GM23248 (cell line): ENCODE measurements around the gene ACTN1. TPM values are rescaled to one million over a fixed set of nuclear protein-coding genes. Genes with fewer than 3 reads are reported as not detected.

Source experiments
- DNase-seq: peaks from one replicate; pipeline ENCODE4 v3.0.0-alpha.2; 2015
- H2AFZ ChIP-seq: fragments of 200-600 bp; sonication (generic); 2 replicates; pipeline ENCODE4 v1.6.1; 2016; ENCODE audit warnings: antibody characterized with exemption
- H3F3A ChIP-seq: fragments of 200-600 bp; sonication (generic); 2 replicates; pipeline ENCODE4 v1.6.1; 2016; ENCODE audit warnings: mild to moderate bottlenecking, antibody characterized with exemption, mixed run types; ENCODE audit not compliant: insufficient read depth
- H3K27ac ChIP-seq: fragments of 200-600 bp; sonication (generic); 2 replicates; pipeline ENCODE4 v1.5.1; 2016; ENCODE audit warnings: mild to moderate bottlenecking
- H3K27me3 ChIP-seq: fragments of 200-600 bp; sonication (generic); replicated peaks from 2 replicates; pipeline ENCODE4 v1.6.1; 2016; ENCODE audit warnings: mild to moderate bottlenecking; ENCODE audit not compliant: insufficient read depth
- H3K36me3 ChIP-seq: fragments of 200-600 bp; sonication (generic); 2 replicates; pipeline ENCODE4 v1.6.1; 2016; ENCODE audit warnings: low read depth, mild to moderate bottlenecking
- H3K4me1 ChIP-seq: fragments of 200-600 bp; sonication (generic); 2 replicates; pipeline ENCODE4 v1.6.1; 2016; ENCODE audit warnings: mild to moderate bottlenecking; ENCODE audit not compliant: insufficient read depth
- H3K4me2 ChIP-seq: fragments of 200-600 bp; sonication (generic); one replicate; pipeline ENCODE4 v1.6.1; 2016; ENCODE audit warnings: mild to moderate bottlenecking; ENCODE audit not compliant: unreplicated experiment
- H3K4me3 ChIP-seq: fragments of 200-600 bp; sonication (generic); 2 replicates; pipeline ENCODE4 v1.5.1; 2016; ENCODE audit warnings: mild to moderate bottlenecking
- H3K79me2 ChIP-seq: fragments of 200-600 bp; sonication (generic); 2 replicates; pipeline ENCODE4 v1.6.1; 2016; ENCODE audit warnings: mild to moderate bottlenecking; ENCODE audit not compliant: insufficient read depth
- H3K9ac ChIP-seq: fragments of 200-600 bp; sonication (generic); 2 replicates; pipeline ENCODE4 v1.6.1; 2016; ENCODE audit warnings: mild to moderate bottlenecking
- H3K9me2 ChIP-seq: fragments of 200-600 bp; sonication (generic); 2 replicates; pipeline ENCODE4 v1.6.1; 2016; ENCODE audit warnings: mixed run types, mild to moderate bottlenecking, moderate library complexity; ENCODE audit not compliant: insufficient read depth
- H3K9me3 ChIP-seq: fragments of 200-600 bp; sonication (generic); one replicate; pipeline ENCODE4 v1.6.1; 2017; ENCODE audit warnings: low read depth
- H4K20me1 ChIP-seq: fragments of 200-600 bp; sonication (generic); 2 replicates; pipeline ENCODE4 v1.6.0; 2016; ENCODE audit not compliant: insufficient read depth
- EZH2 ChIP-seq: fragments of 200-600 bp; sonication (generic); IDR thresholded peaks from 2 replicates; pipeline ENCODE4 v1.6.1; 2018; ENCODE audit warnings: antibody characterized with exemption, mild to moderate bottlenecking; ENCODE audit not compliant: insufficient read depth, poor library complexity, severe bottlenecking
- EZH2phosphoT487 ChIP-seq: fragments of 200-600 bp; sonication (generic); IDR thresholded peaks from 2 replicates; pipeline ENCODE4 v1.6.1; 2018; ENCODE audit warnings: antibody characterized with exemption, moderate library complexity, mild to moderate bottlenecking, low read depth; ENCODE audit not compliant: insufficient read depth
- WGBS, 2 experiments: methylation state at CpG; one replicate each; pipeline ENCODE4 v1.1.6; 2015 to 2017; ENCODE audit warnings: low lambda C conversion rate in 2 of 2, low coverage in 1 of 2; ENCODE audit errors: missing lambda C conversion rate in 2 of 2; 5-methylcytosine and 5-hydroxymethylcytosine counted together
- in situ Hi-C: fragments of 300-500 bp; cut with MboI; formaldehyde crosslinking; loops from 2 replicates; pipeline ENCODE4 v1.15.0; 2020
- polyA plus RNA-seq: library from polyadenylated mRNA; unstranded; fragments of >200 nt; fragmentation: Nextera tagmentation; extraction: Ambion mirVana; gene quantifications from 2 replicates; pipeline ENCODE4 v1.2.1, GENCODE V29; 2016
- total RNA-seq: library from RNA; depleted of rRNA; stranded (reverse); fragments of >200 nt; shearing (Covaris generic); gene quantifications from 2 replicates; pipeline ENCODE4 v1.2.3, GENCODE V29; 2014

ACTN1 gene
- total and polyA plus RNA-seq, 2 experiments from 2014 or later: 403 to 597 TPM

DNA sequence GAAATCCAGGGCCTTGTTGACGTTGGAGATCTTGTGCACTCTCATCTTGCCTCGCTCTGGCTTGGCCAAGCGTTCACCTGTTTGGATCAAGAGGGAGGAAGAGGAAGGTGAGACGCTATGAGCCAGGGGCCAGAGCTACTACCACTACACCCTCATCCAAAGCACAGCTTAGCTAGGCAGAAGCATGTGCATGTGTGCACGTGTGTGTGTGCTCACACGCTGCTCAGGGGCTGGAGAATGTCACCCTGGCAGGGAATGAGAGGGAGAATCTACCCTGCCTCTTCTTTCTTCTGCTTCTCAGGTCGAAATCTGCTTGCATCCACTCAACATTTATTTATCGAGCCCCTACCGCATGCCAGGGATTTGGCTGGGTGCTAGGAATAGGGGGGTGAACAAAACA is 58.1 kb downstream of the ACTN1 start:
- in situ Hi-C loops: no loop called here
- TF ChIP-seq EZH2 (no peak), EZH2phosphoT487 (no peak)
- 94 to 96% methylated on average over 9 of the region's 9 CpGs for WGBS, 2 experiments
- Histone ChIP-seq H3F3A (peaks cover 74% of the 10 kb centered on the region), H3K9me2 (no peaks in the 10 kb centered on the region), H3K4me2 (no peak overlapping the region), H2AFZ (no peak overlapping the region), H3K27ac (no peak overlapping the region), H3K4me3 (no peak overlapping the region), H3K9ac (no peak overlapping the region), H3K27me3 (no peaks in the 10 kb centered on the region), H3K79me2 (peaks cover 100% of the 10 kb centered on the region), H3K4me1 (no peaks in the 10 kb centered on the region), H3K36me3 (peaks cover 71% of the 10 kb centered on the region), H4K20me1 (peaks cover 34% of the 10 kb centered on the region), H3K9me3 (no peaks in the 10 kb centered on the region)
- no peak for DNase-seq

DNA sequence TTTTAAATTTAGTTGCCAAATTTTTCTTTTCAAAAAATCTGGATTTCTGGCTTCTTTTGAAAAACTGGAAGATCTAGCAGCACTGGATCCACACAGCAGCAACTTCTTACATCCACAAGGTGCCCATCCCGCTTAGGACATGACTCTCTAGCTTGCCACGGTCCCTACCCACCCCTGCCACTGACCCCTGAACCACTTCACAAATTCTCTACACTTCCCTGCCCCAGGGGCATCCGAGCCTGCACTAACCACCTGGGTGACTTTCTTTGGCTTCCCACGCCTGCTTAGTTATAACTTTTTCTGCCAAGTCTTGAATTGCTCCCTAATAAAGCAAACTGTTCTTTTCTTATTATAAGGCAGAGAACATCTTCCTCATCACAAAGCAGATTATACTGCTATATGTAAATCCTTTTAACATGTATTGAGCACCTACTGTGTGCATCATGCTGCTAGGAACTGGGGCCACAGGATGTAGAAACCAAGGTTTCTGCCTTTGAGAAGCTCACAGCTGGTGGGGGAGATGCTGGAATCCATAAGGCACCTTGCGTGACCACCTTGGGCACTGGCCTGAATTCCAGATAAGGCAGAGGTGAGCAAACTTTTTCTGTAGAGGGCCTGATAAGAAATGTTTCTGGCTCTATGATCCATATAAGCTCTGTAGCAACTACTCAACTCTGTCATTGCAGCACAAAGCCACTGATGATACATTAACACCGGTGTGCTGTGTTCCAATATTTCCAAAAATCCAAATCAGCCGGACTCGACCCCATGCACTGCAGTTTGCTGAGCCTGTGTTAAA is 59.8 kb downstream of the ACTN1 start:
- no peak overlapping the region for H3K9ac ChIP-seq
- H3K4me1 ChIP-seq: no peaks in the 10 kb centered on the region
- WGBS, 2 experiments: 98% methylated on average over 8 of the region's 8 CpGs
- no peaks in the 10 kb centered on the region for H3K27me3 ChIP-seq
- H3F3A ChIP-seq: peaks cover 79% of the 10 kb centered on the region
- no peak overlapping the region for H2AFZ ChIP-seq
- DNase-seq: no peak
- H4K20me1 ChIP-seq: peaks cover 24% of the 10 kb centered on the region
- no peaks in the 10 kb centered on the region for H3K9me3 ChIP-seq
- H3K4me2 ChIP-seq: no peak overlapping the region
- H3K4me3 ChIP-seq: no peak overlapping the region
- no peaks in the 10 kb centered on the region for H3K9me2 ChIP-seq
- H3K79me2 ChIP-seq: peaks cover 100% of the 10 kb centered on the region
- no peak overlapping the region for H3K27ac ChIP-seq
- in situ Hi-C loops: loop anchor here (10.0 kb wide), 1 partner anchor 175 kb away; no protein-coding TSS in a partner anchor
- peaks cover 72% of the 10 kb centered on the region for H3K36me3 ChIP-seq
- TF ChIP-seq EZH2: no peak
- no peak for TF ChIP-seq EZH2phosphoT487

GRCh38 chr14:68918612-68919011 is 60.5 kb downstream of the ACTN1 start:
- Histone ChIP-seq H3K36me3 (peaks cover 71% of the 10 kb centered on the region), H3K27me3 (no peaks in the 10 kb centered on the region), H3K4me1 (no peaks in the 10 kb centered on the region), H3K9ac (no peak overlapping the region), H3K9me3 (no peaks in the 10 kb centered on the region), H3K9me2 (no peaks in the 10 kb centered on the region), H3K4me2 (no peak overlapping the region), H4K20me1 (peaks cover 24% of the 10 kb centered on the region), H3F3A (peaks cover 78% of the 10 kb centered on the region), H2AFZ (no peak overlapping the region), H3K27ac (no peak overlapping the region), H3K4me3 (no peak overlapping the region), H3K79me2 (peaks cover 100% of the 10 kb centered on the region)
- no peak for TF ChIP-seq EZH2
- no peak for DNase-seq
- in situ Hi-C loops: loop anchor here (10.0 kb wide), 1 partner anchor 176 kb away; no protein-coding TSS in a partner anchor
- WGBS, 2 experiments: 92 to 94% methylated on average over 10 of the region's 10 CpGs

- H3F3A ChIP-seq: peaks cover 85% of the 10 kb centered on the region
- no peak overlapping the region for H3K27ac ChIP-seq
- H3K36me3 ChIP-seq: peaks cover 76% of the 10 kb centered on the region
- no peak overlapping the region for H3K4me2 ChIP-seq
- H3K4me1 ChIP-seq: peaks cover 7% of the 10 kb centered on the region; the same call in 1 of the 2 replicates
- H3K79me2 ChIP-seq: peaks cover 100% of the 10 kb centered on the region
- DNase-seq: no peak
- H3K4me3 ChIP-seq: no peak overlapping the region
- TF ChIP-seq EZH2phosphoT487 (no peak), EZH2 (no peak)
- in situ Hi-C loops: loop anchor here (10.0 kb wide), 1 partner anchor 178 kb away; no protein-coding TSS in a partner anchor
- no peaks in the 10 kb centered on the region for H3K9me3 ChIP-seq
- no peaks in the 10 kb centered on the region for H3K27me3 ChIP-seq
- peaks cover 15% of the 10 kb centered on the region for H4K20me1 ChIP-seq
- 80 to 89% methylated on average over 11 of the region's 11 CpGs for WGBS, 2 experiments
- no peaks in the 10 kb centered on the region for H3K9me2 ChIP-seq
- H2AFZ ChIP-seq: no peak overlapping the region
- no peak overlapping the region for H3K9ac ChIP-seq
These were observed 62.7 kb downstream of the ACTN1 start for GRCh38 chr14:68916358-68916941.
